Fibroblast of lung (primary cell): Measurements from ENCODE around the gene IGF1R. TPM values are rescaled to one million over a fixed set of nuclear protein-coding genes. Genes with fewer than 3 reads are reported as not detected.

Experiments used
- DNase-seq, 2 donors: peaks; one replicate each; pipeline versions ENCODE4 v3.0.0 to v3.0.0-alpha.2; 2010; ENCODE audit warnings: low read depth in 2 of 2
- H2AFZ ChIP-seq: 2 replicates; pipeline ENCODE4 v1.5.1; 2012; ENCODE audit warnings: low read length, control low read depth, inconsistent platforms
- H3K27ac ChIP-seq: 2 replicates; pipeline ENCODE4 v1.5.1; 2011; ENCODE audit warnings: low read length, control low read depth; ENCODE audit not compliant: insufficient read depth
- H3K27me3 ChIP-seq: 2 replicates; pipeline ENCODE4 v1.5.1; 2011; ENCODE audit warnings: mild to moderate bottlenecking, low read length; ENCODE audit not compliant: control insufficient read depth, insufficient read depth
- H3K36me3 ChIP-seq: 2 replicates; pipeline ENCODE4 v1.5.1; 2011; ENCODE audit warnings: low read length; ENCODE audit not compliant: control insufficient read depth, insufficient read depth
- H3K4me1 ChIP-seq: 2 replicates; pipeline ENCODE4 v1.5.1; 2011; ENCODE audit warnings: low read length; ENCODE audit not compliant: control insufficient read depth, insufficient read depth; ENCODE audit errors: extremely low read depth
- H3K4me2 ChIP-seq: 2 replicates; pipeline ENCODE4 v1.5.1; 2011; ENCODE audit warnings: low read length, control low read depth; ENCODE audit not compliant: insufficient read depth; ENCODE audit errors: extremely low read depth
- H3K4me3 ChIP-seq, 4 experiments: fragments of 200-600 bp in 1 of 4; sonication (generic) in 1 of 4; replicated peaks in 1 of 4; 2 replicates each; pipeline ENCODE4 v1.5.1; 2011 to 2016; ENCODE audit warnings: low read length in 4 of 4, low read depth in 3 of 4, mild to moderate bottlenecking in 3 of 4, control low read depth in 2 of 4, inconsistent platforms in 1 of 4, mixed read lengths in 1 of 4; ENCODE audit not compliant: insufficient read depth in 1 of 4; ENCODE audit errors: control extremely low read depth in 1 of 4
- H3K79me2 ChIP-seq: 2 replicates; pipeline ENCODE4 v1.5.1; 2012; ENCODE audit warnings: mild to moderate bottlenecking, low read length, inconsistent platforms; ENCODE audit not compliant: control insufficient read depth, insufficient read depth
- H3K9ac ChIP-seq: 2 replicates; pipeline ENCODE4 v1.5.1; 2011; ENCODE audit warnings: mild to moderate bottlenecking, low read length, control low read depth; ENCODE audit not compliant: insufficient read depth
- H3K9me3 ChIP-seq: 2 replicates; pipeline ENCODE4 v1.5.1; 2012; ENCODE audit warnings: low read depth, low read length; ENCODE audit not compliant: control insufficient read depth, insufficient read depth
- H4K20me1 ChIP-seq: 2 replicates; pipeline ENCODE4 v1.5.1; 2011; ENCODE audit warnings: low read length; ENCODE audit not compliant: control insufficient read depth, insufficient read depth; ENCODE audit errors: extremely low read depth
- EZH2 ChIP-seq: IDR thresholded peaks from 2 replicates; pipeline ENCODE4 v1.5.1; 2012; ENCODE audit warnings: low read length, control low read depth, mild to moderate bottlenecking; ENCODE audit errors: missing control alignments
- polyA plus RNA-seq, 2 donors: library from polyadenylated mRNA; depleted of rRNA in 1 of 2; stranded (reverse) in 1 of 2; unstranded in 1 of 2; fragments of >200 nt; gene quantifications; 2 replicates each; pipeline ENCODE4 v1.2.1, GENCODE V29; 2011 to 2012; ENCODE audit warnings: missing spikeins in 1 of 2
- total RNA-seq: library from RNA; depleted of rRNA; stranded (reverse); fragments of >200 nt; gene quantifications from 2 replicates; pipeline ENCODE4 v1.2.1, GENCODE V29; 2014
- TF ChIP-seq, protein P1 (sequence below), 2 donors: IDR thresholded peaks in 1 of 2; conservative IDR thresholded peaks in 1 of 2; 1 replicate in 1 of 2; 2 replicates in 1 of 2; pipeline ENCODE4 v1.5.1; 2011 to 2012; ENCODE audit warnings: low read length in 2 of 2, control low read depth in 1 of 2, inconsistent platforms in 1 of 2, low read depth in 1 of 2, mild to moderate bottlenecking in 1 of 2

IGF1R gene
- total and polyA plus RNA-seq, 2 donors (not counting 1 experiment from before 2014, with no cell fraction given), result 14.6 to 28.6 TPM

DNA sequence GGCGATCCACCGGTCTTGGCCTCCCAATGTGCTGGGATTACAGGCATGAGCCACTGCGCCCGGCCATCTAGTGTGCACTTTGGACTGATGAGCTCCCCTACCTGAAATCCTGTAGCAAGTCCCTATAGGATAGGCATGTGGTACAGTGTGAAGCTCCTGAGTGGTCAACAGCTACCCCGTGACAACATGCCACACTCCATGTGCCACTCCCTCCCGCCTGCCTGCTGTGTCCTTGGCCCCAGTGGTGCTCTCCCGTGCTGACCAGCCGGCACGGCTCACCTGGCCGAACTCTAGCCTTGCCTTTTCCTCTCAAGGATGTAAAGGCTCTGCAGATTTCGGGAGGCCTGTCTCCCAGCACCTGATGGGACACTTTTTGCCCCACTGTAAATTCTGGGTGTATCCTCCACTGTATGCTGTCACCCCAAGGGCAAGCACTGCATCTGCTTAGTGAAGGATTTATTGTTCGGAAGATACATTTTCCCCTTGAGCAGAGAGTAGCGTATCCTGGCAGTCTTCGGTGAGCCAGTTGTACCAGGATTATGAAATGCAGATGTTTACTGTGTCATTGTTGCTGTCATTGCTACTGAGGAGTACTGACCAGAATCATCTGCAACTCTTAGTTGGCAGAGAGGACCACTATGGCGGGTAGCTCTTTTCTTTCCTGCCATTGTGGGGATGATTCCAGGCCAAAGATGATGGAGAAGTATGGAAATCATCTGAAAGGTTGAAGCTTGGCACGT, 64.7 kb downstream of the IGF1R start:
- H2AFZ ChIP-seq, result no peak overlapping the region
- no peaks in the 10 kb centered on the region for H3K27me3 ChIP-seq
- H3K4me2 ChIP-seq, result no peak overlapping the region
- no peaks in the 10 kb centered on the region for H3K9me3 ChIP-seq
- TF ChIP-seq EZH2, result no peak
- TF ChIP-seq, protein P1, sequence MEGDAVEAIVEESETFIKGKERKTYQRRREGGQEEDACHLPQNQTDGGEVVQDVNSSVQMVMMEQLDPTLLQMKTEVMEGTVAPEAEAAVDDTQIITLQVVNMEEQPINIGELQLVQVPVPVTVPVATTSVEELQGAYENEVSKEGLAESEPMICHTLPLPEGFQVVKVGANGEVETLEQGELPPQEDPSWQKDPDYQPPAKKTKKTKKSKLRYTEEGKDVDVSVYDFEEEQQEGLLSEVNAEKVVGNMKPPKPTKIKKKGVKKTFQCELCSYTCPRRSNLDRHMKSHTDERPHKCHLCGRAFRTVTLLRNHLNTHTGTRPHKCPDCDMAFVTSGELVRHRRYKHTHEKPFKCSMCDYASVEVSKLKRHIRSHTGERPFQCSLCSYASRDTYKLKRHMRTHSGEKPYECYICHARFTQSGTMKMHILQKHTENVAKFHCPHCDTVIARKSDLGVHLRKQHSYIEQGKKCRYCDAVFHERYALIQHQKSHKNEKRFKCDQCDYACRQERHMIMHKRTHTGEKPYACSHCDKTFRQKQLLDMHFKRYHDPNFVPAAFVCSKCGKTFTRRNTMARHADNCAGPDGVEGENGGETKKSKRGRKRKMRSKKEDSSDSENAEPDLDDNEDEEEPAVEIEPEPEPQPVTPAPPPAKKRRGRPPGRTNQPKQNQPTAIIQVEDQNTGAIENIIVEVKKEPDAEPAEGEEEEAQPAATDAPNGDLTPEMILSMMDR (conservative IDR thresholded peaks at IDR 0.05 in 1 of 2, IDR thresholded peaks at IDR 0.05 in 1 of 2; ENCODE audit: low read depth in 1 of 2, low read length in 2 of 2), result no peak
- H3K79me2 ChIP-seq, result peaks cover 64% of the 10 kb centered on the region
- H3K27ac ChIP-seq, result no peak overlapping the region
- DNase-seq, result no peak
- H3K9ac ChIP-seq, result no peak overlapping the region
- H3K4me1 ChIP-seq, result no peaks in the 10 kb centered on the region
- peaks cover 2% of the 10 kb centered on the region for H3K36me3 ChIP-seq
- H3K4me3 ChIP-seq, result no peak overlapping the region
- no peaks in the 10 kb centered on the region for H4K20me1 ChIP-seq

DNA sequence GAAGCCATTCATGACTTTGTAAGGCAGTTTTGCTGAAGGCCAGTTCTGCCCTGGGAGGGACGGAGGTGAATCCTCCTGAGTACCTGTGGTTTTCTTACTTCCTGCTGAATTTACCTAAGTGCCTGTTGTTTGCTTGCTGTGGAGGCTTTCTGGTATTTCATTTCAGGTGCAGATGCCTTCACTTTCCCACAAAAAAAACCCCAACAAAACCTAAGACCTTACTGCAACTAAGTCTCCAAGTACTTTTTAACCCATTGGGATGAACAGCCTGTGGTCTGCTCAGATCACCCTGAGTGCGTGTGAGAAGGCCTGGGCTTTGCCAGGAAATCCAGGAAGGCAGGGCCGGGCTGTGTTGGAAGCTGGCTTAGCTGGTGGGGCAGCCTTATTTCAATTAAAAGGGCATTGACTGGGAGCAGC, 65.3 kb downstream of the IGF1R start:
- no peaks in the 10 kb centered on the region for H3K36me3 ChIP-seq
- no peak overlapping the region for H3K4me3 ChIP-seq
- peaks cover 1% of the 10 kb centered on the region for H3K4me1 ChIP-seq
- no peaks in the 10 kb centered on the region for H3K27me3 ChIP-seq
- H3K4me2 ChIP-seq, result no peak overlapping the region
- H3K9ac ChIP-seq, result no peak overlapping the region
- DNase-seq, result peak in 1 of 2 donors; percentile 39
- peaks cover 64% of the 10 kb centered on the region for H3K79me2 ChIP-seq
- H3K9me3 ChIP-seq, result no peaks in the 10 kb centered on the region
- no peak overlapping the region for H3K27ac ChIP-seq
- TF ChIP-seq, protein P1 (conservative IDR thresholded peaks at IDR 0.05 in 1 of 2, IDR thresholded peaks at IDR 0.05 in 1 of 2; ENCODE audit: low read depth in 1 of 2, low read length in 2 of 2), result no peak
- no peak for TF ChIP-seq EZH2
- H2AFZ ChIP-seq, result no peak overlapping the region
- H4K20me1 ChIP-seq, result no peaks in the 10 kb centered on the region

DNA sequence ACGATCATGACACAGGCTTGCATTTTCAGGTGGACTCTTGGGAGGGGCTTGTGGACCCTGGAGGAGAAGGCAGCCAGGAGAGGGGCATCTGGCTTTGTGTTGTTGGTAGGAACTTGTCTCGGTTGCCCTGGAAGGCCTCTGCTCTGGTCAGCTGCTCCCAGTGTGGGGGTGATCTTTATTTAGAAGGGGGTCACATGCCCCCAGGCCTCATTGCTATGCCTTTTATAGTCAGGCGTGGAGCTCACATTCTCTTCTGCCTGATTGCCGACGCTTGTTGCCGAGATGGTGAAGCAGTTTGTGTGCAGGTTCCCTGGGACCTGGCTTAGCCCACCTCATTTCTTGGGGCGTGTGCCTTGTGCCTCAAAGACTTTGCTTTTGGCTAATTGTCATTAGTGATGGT, 66.6 kb downstream of the IGF1R start:
- Histone ChIP-seq H3K4me1 (peaks cover 2% of the 10 kb centered on the region), H3K9me3 (no peaks in the 10 kb centered on the region), H2AFZ (no peak overlapping the region), H3K9ac (no peak overlapping the region), H3K79me2 (peaks cover 62% of the 10 kb centered on the region), H3K27ac (no peak overlapping the region), H4K20me1 (no peaks in the 10 kb centered on the region), H3K4me3 (no peak overlapping the region), H3K27me3 (no peaks in the 10 kb centered on the region), H3K36me3 (no peaks in the 10 kb centered on the region), H3K4me2 (no peak overlapping the region)
- TF ChIP-seq, protein P1 (conservative IDR thresholded peaks at IDR 0.05 in 1 of 2, IDR thresholded peaks at IDR 0.05 in 1 of 2; ENCODE audit: low read depth in 1 of 2, low read length in 2 of 2), result no peak
- no peak for TF ChIP-seq EZH2
- no peak for DNase-seq
